GM19043 (cell line): ENCODE measurements around the gene RHO.
"Not testable (repeated sequence)": the region's sequence is repeated elsewhere in the genome, so short reads cannot be mapped to it uniquely, and the experiment has no call there.

Experiments
- ATAC-seq: cut with Tn5 transposase; IDR thresholded peaks from one replicate; pipeline ENCODE4 v1.9.1; 2021; ENCODE audit warnings: low read depth; ENCODE audit not compliant: unreplicated experiment

RHO gene

DNA sequence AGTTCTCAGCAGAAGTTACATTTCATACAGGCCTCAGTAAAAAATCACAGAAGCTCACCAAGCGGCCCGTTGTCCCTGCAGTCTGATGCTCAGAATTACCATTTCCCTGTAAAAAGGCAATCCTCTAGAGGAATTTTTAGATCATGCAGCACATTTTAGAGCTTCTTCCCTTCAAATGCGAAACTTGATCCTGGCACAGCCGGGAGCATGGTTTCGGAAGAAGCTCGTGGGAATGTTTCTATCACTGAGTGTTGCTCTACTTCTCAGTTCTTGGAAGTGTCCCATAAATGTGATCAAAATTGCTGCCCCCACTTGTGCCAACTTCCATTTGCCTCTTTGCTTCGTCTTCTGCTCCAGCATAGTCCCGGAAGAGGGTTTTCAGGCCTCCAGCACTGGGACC lies 10.8 kb downstream of the RHO start:
- no peak for ATAC-seq

DNA sequence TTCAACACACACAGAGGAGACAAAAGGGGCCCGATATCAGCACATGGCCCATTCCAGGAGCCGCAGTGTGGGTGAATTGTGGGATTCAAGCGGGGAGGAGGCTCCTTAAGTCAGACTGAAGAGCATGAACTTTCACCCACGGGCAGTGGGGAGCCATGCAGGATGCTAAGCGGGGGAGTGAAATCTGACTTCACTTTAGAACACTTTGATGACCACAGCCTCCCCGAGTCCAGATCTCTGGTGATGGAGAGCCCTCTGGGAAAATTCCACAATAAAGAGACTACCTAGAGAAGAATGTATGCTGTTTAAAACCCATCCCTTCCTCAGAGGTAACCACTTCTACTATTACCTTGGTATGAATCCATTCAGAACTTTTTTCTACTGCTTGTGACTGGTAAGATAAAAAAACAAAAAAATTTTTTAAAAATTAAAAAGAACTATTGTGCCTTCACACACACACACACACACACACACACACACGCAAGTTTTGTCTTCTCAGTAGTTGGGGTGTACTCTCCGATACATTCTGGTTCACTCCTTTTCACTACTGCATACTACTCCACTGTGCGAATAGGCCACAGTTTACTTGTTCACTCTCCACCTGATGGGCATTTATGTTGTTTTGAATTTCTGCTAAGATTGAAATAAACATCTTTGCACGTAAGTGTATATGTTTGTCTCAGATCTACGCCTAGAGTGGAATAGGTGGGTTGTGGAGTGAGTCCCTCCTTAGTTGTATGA lies 12.5 kb downstream of the RHO start:
- no peak for ATAC-seq

DNA sequence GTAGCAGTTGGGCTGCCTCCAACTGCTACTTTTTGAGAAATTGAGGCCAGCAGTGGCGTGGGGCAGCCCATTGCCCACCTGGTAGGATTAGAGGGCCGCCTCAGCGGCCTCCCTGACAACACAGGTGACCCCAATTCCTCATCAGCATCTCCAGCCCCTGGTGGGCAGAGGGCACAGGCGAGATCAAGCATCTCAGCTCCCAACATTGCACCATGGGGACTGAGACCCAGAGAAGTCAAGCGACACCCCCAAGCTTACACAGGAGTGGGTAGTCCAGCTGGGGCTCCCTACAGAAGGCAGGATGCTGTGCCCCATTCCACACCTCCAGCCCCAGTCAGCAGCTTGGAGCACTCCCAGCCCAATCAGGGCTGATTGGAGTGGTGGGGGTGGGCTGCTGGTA lies 14.3 kb downstream of the RHO start:
- ATAC-seq: no peak

DNA sequence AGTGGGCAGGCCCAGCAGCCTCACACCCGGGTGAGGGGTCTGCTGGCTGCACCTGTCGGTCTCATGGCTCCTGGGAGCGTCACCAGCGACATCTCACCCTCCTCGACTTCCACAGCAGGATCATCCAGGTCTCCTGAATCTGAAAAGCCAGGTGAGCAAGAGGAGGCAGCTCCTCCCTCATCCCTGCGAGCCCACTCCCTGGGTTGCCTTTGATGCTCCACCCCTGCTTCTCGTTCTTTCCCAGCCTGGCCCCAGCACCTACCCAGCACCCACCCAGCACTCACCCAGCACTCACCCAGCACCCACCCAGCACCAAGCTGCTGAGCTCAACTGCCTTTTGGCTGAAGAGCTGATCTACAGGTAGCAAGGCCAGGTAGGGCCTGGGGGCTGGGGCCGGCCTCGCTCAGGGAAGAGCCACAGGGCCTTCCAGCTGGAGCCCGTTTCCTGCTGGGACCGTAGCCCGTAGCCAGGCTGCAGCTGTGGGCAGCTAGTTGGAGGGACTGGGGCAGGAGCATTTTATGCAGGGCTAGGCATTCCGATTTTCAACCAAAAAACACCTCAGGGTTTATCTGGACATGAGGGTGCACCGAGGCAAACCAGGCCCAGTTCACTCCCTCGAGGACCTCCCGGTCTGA lies 14.8 kb downstream of the RHO start, which contains the start of gene H1-8:
Gene H1-8 (plus strand): TSS at position 20 of the 635 bp plus-strand sequence. CDS start 44 bp downstream, at position 64.
- ATAC-seq: no peak

DNA sequence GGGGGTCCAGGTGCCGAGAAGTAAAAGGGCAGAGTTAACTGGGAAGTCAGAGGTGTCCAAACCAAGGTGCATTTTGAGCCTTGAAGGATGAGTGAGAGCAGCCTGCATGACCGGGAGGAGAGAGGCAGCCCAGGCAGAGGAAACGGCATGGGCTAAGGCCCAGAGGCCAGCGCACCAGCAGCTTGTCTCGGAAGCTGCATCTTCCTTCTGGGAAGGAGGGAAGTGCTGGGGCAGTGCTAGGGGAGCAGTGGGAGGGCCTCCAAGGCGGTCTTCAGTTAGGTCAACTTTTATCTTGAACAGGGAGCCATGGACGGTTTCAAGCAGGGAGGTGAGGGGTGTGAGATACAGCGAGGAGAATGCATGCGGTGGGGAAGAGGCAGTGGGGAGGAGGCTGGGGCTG lies 15.6 kb downstream of the RHO start:
- no peak for ATAC-seq

DNA sequence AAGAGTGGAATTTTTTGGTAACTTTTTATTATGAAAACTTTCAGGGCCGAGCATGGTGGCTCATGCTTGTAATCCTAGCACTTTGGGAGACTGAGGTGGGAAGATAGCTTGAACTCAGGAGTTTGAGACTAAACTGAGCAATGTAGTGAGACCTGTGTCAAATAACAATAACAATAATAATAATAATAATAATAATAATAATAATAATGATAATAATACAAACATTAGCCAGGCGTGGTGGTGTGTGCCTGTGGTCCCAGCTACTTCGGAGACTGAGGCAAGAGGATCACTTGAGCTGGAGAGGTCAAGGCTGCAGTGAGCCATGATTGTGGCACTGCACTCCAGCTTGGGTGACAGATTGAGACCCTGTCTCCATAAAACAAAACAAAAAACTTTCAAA lies 17.5 kb downstream of the RHO start:
- ATAC-seq: not testable (repeated sequence)

DNA sequence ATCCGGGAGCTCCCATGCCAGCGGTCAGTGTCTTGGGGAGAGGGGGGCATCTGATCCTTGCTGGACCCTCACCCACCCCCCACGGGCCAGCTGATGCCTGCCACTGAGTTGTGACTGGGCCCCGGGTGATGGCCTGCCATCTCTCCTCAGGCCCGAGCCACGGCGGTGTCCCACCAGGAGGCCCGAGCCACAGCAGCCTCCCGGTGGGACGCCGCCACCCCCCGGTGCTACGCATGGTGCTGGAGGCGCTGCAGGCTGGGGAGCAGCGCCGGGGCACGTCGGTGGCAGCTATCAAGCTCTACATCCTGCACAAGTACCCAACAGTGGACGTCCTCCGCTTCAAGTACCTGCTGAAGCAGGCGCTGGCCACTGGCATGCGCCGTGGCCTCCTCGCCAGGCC lies 18.8 kb downstream of the RHO start:
- no peak for ATAC-seq

DNA sequence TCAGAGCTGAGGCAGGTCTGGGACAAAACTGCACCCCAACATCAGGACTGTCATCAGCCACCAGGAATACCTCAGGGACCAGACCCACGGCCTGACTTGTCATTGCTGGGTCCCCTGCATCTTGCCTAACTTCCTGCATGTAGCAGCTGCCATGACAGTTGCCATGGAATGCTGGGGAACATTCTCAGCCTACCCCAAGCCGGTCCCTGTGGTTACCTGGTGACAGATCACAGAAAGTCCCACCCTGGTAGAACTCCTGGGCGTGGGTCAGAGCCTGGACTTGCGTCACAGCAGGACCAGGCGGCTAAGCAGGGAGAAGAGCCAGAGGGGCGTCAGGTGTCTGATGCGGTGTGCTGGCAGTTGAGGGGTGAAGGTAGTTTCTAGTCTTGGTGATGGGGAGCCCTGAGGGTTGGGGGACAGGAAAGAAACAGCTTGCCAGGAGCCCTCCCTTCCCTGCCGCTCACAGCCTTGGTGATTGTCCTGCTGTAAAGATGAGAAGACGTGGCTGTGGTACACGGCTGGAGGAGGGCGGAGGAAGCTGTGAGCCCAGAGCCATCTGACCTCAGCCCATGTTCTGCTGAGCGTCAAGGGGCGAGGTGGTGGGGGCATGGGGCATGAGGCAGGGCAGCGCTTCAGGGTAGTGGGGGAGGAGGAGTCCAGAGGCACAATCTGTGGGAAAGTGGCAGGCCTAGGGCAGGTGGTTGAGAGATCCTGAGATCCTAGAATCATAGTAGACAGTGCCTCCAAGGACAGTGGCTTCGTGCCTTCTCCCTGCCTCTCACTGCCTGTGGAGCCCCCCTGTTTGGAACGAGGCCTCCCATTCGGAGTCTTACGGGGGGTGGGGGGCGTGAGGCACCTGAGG lies 19.9 kb downstream of the RHO start:
- ATAC-seq: no peak

DNA sequence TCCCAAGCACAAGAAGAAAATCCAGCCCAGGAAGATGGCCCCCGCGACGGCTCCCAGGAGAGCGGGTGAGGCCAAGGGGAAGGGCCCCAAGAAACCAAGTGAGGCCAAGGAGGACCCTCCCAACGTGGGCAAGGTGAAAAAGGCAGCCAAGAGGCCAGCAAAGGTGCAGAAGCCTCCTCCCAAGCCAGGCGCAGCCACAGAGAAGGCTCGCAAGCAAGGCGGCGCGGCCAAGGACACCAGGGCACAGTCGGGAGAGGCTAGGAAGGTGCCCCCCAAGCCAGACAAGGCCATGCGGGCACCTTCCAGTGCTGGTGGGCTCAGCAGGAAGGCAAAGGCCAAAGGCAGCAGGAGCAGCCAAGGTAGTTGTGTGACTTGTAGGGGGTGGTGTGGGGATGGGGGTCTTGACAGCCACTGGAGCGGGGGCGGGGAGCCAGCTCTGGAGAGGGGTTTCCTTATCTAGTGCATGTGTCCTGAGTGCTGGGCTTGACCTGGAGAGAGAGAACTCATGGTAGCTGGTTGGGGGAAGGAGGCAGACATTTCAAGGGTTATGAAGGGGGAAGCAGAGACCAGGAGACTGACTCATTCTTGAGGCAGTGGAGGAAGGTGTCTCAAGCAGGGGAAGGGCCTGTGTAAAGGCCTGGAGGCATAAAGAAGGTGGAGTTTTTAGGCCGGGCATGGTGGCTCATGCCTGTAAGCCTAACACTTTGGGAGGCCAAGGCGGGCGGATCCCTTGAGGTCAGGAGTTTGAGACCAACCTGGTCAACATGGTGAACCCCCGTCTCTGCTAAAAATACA lies 20.8 kb downstream of the RHO start:
- no peak for ATAC-seq

DNA sequence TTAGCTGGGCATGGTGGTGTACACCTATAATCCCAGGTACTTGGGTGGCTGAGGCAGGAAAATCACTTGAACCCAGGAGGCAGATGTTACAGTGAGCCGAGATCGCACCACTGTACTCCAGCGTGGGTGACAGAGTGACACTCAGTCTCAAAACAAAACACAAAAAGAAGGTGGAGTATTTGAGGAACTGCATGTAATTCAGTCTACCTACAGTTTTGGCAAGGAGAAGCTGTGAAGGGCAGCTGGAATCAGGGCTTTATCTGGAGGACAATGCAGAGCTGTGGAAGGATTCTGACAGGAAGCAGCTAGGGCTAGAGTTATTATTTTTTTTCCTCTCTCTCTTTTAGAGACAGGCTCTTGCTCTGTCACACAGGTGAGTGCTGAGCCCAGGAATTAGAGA lies 21.4 kb downstream of the RHO start:
- no peak for ATAC-seq

DNA sequence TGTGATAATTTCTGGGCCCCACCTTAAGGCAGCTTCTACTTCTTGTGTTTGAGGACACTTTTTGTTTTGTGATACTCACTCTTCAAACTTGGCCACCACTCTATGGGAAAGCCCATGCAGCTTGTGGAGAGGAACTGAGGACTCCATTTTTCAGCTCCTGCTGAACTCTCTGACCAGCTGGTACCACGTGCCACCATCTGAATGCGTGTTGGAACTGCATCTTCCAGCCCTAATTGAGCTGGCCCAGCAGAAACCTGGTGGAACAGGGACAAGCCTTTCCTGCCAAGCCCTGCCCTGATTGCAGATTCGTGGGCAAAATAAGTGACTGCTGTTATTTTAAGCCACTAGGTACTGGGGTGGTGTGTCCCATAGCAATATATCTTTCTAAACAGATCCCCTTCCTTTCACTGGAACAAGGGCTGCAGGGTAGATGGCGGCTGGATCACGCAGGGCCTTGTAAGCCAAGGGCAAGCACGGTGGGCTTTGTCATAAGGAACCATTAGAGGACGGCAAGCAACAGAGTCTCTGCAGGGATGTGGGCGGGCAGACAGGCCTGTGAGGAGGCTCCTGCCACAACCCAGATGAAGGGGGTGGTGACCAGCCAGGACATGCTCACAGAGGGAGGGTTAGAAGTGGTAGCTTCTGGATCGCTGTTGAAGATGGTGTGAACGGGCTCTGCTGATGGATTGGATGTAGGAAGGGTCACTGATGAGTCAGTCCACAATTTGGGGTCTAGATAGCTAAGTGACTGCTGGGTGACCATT lies 24.0 kb downstream of the RHO start:
- ATAC-seq: no peak

DNA sequence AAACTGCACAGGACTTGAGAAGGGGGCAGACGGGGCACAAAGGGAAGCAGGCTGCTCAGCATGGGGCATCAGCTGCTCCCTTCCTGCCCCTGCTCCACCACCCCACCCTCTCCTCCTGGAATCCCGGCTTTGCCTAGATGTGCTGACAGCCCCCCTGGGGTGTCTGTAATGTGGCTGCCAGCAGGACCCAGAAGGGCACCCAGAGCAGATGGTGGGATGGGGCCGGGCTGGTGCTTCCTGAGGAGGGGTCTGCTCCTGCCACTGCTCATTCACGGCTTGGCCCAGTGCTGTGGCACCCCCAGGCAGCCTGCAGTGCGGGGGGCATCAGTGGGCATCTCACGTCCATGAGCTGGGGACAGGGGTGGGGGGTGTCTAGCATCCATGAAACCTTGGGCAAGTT lies 24.7 kb downstream of the RHO start:
- no peak for ATAC-seq

DNA sequence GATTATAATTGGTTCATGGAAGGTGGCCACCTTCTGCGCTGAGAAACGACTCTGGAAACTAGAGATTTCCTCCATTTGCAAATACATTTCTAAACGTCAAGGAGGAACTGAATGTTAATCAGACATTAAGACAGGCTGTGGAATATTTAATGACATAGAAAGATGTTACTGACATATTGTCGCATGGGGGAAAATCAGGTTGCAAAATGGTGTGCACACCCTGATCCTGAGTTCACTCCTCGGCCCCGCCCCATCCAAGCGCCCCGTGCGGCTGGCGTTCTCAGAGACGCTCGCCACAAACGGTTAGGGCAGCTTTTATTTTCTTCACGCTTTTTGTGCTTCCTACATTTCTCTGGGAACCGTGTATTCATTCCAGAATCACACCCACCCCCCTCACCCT lies 25.3 kb downstream of the RHO start:
- ATAC-seq: no peak

DNA sequence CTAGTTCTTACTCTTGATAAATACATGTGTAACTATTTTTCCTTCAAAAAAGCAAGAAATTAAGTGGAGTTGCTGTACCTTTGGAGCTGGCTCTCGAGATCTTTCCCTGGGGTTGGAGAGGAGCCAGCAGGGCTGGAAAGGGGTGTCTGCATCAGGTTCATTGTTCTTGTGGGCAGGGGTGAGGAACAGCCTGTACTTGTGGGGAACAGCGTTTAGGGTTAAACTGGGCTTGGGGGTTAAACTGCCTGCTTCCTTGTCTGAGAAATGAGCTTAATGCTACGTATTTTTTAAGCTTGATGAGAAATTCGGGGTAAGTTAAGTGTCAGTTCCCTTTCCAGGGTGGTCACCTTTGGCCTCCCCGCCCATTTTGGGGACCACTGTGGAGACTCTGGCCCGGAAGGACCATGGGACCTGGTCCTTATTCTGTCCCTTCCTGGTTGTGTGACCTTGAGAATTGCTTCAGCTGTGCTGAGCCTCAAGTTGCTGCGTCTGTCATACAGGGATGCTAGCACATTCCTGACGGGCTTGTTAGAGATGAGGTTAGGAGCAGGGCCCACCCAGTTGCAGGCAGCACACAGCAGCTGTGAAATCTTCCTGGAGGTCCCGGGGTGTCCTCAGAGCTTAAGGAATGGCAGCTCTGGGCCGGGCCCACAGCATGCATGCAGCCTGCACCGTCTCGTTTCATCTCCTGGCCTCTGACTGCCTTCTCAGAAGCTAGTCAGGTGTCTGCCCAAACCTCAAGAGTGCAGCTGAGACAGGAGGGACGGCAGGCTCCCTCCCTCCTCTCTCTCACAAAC lies 26.1 kb downstream of the RHO start:
- no peak for ATAC-seq

DNA sequence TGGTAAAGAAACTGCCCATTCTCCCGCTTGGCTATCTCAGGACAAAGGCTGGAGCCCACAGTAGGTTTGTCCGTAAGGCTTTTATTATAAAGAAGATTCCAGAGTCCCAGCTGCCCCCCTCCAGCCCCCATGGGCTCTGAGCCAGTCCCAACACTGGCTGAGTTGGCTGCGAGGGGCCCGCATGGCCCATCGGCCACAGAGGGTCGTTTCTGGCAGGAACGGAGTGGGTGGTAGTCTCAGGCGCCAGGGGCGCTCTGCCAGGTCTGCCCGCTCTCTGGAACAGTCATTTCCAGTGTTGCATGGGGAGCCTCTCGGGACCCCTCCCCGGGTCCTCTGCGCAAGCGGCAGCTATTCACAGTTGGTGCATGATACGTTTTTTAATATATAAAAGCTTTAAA lies 26.7 kb downstream of the RHO start:
- ATAC-seq: no peak

DNA sequence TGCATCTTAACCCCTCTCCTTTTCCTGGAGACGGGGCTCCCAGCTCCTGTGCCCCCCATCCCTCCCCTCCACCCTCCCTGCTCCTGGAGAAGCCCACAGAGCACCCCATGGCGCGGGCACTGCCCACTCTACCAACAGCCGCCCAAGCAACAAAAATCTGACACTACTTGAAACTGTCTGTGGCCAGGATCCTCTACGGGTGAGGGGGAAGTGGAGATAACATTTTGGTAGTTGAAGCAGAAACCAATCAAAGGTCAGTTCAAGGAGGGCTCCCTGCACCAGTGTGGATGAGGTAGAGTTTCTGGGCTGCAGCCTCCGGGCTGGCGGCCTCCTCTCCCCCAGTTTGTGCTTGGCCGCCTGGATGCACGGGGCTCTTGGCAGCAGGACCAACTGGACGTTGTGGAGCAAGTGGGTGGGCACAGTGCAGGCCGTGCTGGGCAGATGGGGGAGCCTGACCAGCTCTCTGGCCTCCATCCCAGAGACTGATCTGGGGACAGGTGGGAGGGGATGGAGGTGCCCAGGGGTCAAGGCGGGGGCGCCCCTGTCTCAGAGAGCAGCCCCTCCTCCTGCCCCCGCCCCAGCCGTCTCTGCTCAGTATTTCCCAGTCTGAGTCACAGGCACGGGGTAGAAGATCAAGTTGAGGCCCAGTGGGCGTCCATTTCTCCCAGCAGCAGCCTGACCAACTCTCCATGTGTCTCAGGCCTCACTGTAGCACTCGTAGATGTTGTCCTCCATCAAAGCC lies 27.3 kb downstream of the RHO start:
- no peak for ATAC-seq

DNA sequence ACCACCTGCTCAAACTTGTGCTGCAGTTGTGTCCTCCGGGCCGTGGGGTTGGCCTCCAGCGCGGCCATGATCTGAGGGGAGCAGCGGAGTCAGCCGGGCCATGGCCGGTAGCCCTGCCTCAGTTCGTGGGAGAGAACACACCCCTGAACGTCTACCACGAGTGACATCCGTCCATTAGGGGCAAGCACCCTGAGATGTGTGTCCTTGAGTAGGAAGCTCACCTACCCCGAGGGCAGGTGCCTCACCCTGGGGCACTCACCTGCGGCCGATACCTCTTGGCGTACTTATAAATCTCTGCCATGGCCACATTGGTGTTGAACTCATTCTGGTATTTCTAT lies 27.9 kb downstream of the RHO start:
- no peak for ATAC-seq

DNA sequence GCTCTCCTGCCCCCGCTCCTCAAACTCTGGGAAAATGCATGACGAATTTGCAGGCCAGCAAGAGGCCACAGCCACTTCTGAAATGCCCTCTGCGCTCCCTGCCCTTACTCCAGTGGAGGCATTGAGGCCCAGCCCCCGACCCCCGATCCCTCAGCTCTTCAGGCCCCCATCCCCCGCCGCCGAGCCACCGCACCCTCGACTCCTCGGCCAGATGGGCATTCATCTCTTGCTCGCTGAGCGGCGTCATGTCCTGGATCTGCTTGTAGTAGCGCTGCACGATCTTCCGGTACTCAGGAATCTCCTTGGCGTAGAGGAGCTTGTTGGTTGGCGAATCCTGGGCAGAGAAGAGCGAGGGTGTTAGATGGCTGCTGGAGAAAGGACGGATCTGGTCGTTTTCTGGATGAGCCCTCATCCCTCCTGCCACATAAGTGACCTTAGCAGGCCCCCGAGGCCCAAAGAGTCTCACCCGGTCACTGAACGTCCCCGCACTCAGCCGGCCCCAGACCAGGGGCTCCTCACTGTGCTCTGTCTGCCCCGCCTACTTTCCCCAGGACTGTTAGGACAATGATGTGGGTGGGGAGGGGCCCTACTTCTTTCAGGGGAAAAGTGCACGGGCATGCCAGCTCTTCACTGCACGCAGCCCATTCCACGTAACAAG lies 28.6 kb downstream of the RHO start:
- ATAC-seq: no peak
